ENCODE results near the gene CEP126. TPM values are rescaled to one million over a fixed set of nuclear protein-coding genes. Genes with fewer than 3 reads are reported as not detected.

CEP126 gene
- total RNA-seq, 1 experiment from 2014 or later: 2.0 TPM

DNA sequence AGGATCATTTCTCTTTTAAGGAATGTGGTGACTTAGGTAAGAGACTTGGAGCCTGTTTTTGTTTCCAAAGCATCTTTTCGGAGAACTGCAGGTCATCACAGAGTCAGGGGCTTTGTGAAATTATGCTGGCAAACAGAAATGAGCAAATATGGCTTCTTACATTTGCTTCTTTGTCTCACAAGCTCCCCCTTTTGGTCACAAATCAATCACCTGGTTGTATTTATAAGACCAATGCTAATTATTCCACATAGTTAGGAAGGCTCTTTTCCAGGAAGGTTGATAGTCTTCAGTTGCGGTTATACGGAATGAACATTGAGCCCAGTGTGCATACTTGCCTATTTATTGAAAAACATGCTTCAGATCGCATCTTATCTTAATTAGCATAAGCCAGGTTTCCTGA is 34.6 kb upstream of the CEP126 start:
- RAD21 ChIA-PET (ENCODE audit: low non-redundant PET in 1 of 2, low total read pairs in 2 of 2, uncharacterized antibody in 2 of 2, unreplicated experiment in 2 of 2): interaction anchor here in 1 of 2 experiments (1.0 kb wide), 1 partner anchor 127 kb away, joined by 3 read pairs; no protein-coding TSS in a partner anchor
- ATAC-seq: peak; percentile 86
- no TSS peak for BruUV-seq (replicated peaks)
- Histone ChIP-seq H3K9ac (ENCODE audit: low read length) (no peak overlapping the region), H3K4me3 (replicated peaks in 1 of 2; ENCODE audit: low read depth in 1 of 2, low read length in 2 of 2) (no peak overlapping the region), H3K4me2 (ENCODE audit: low read length) (no peak overlapping the region), H3K9me2 (ENCODE audit: insufficient read depth) (no peaks in the 10 kb centered on the region), H2AFZ (ENCODE audit: low read depth, low read length, poor library complexity, severe bottlenecking) (peak overlapping the region; percentile 96), H3K9me3 (ENCODE audit: control insufficient read depth in 1 of 2, insufficient read depth in 1 of 2, low read depth in 1 of 2, low read length in 2 of 2) (no peaks in the 10 kb centered on the region), H3K36me3 (ENCODE audit: control insufficient read depth in 1 of 2, insufficient read depth in 2 of 2, low read length in 2 of 2) (no peaks in the 10 kb centered on the region), H3K79me2 (ENCODE audit: insufficient read depth, low read length) (no peaks in the 10 kb centered on the region), H3K27me3 (ENCODE audit: insufficient read depth, low read length) (no peaks in the 10 kb centered on the region), H3K27ac (ENCODE audit: low read depth, low read length) (no peak overlapping the region), H3K4me1 (ENCODE audit: control insufficient read depth in 1 of 2, insufficient read depth in 2 of 2, low read length in 2 of 2) (0 out of 4 replicates have a peak, but pooled peaks cover 0 to 6% of the 10 kb centered on the region in 2 experiments), H4K20me1 (ENCODE audit: insufficient read depth) (no peaks in the 10 kb centered on the region)
- peak; percentile 14; the same call in 1 of the 2 replicates for TF ChIP-seq FOSL1 (IDR thresholded peaks at IDR 0.05; ENCODE audit: low read depth)
- TF ChIP-seq RAD21 (IDR thresholded peaks at IDR 0.05; ENCODE audit: low read depth): peak; percentile 46
- TF ChIP-seq CTCF (IDR thresholded peaks at IDR 0.05 in 2 of 3, conservative IDR thresholded peaks at IDR 0.05 in 1 of 3; ENCODE audit: borderline replicate concordance in 1 of 3, insufficient read depth in 1 of 3, low read depth in 2 of 3, low read length in 2 of 3): peak; percentile 35 to 68 (median 50); a peak in 4 of 6 replicates
- TF ChIP-seq YY1 (IDR thresholded peaks at IDR 0.05; ENCODE audit: extremely low read depth, insufficient replicate concordance, low read depth, low read length): no peak
- TF ChIP-seq SIN3A (IDR thresholded peaks at IDR 0.05; ENCODE audit: low read depth): no peak
- intact Hi-C loops (cut with micrococcal nuclease): no loop called here
- DNase-seq (ENCODE audit: low read depth, low spot score): peak; percentile 72
- POLR2A ChIA-PET: no interaction called here
- CTCF ChIA-PET: interaction anchor here (0.6 to 2.5 kb wide), 7 partner anchors 8 to 128 kb away, joined by 3 to 18 read pairs (median 3); partner anchors contain the start of gene CEP126

- ChIA-PET CTCF (no interaction called here), RAD21 (ENCODE audit: low non-redundant PET in 1 of 2, low total read pairs in 2 of 2, uncharacterized antibody in 2 of 2, unreplicated experiment in 2 of 2) (no interaction called here), POLR2A (no interaction called here)
- no peak for DNase-seq (ENCODE audit: low read depth, low spot score)
- H3K27me3 ChIP-seq (ENCODE audit: insufficient read depth, low read length): no peaks in the 10 kb centered on the region
- no peak overlapping the region for H3K4me3 ChIP-seq (replicated peaks in 1 of 2; ENCODE audit: low read depth in 1 of 2, low read length in 2 of 2)
- 0 out of 4 replicates have a peak, but pooled peaks cover 0 to 6% of the 10 kb centered on the region in 2 experiments for H3K4me1 ChIP-seq (ENCODE audit: control insufficient read depth in 1 of 2, insufficient read depth in 2 of 2, low read length in 2 of 2)
- no peak overlapping the region for H3K27ac ChIP-seq (ENCODE audit: low read depth, low read length)
- H4K20me1 ChIP-seq (ENCODE audit: insufficient read depth): no peaks in the 10 kb centered on the region
- intact Hi-C loops (cut with micrococcal nuclease): no loop called here
- ATAC-seq: no peak
- H3K9ac ChIP-seq (ENCODE audit: low read length): no peak overlapping the region
- H3K9me3 ChIP-seq (ENCODE audit: control insufficient read depth in 1 of 2, insufficient read depth in 1 of 2, low read depth in 1 of 2, low read length in 2 of 2): no peaks in the 10 kb centered on the region
- no peaks in the 10 kb centered on the region for H3K36me3 ChIP-seq (ENCODE audit: control insufficient read depth in 1 of 2, insufficient read depth in 2 of 2, low read length in 2 of 2)
- BruUV-seq (replicated peaks): no TSS peak
- no peak overlapping the region for H3K4me2 ChIP-seq (ENCODE audit: low read length)
- H2AFZ ChIP-seq (ENCODE audit: low read depth, low read length, poor library complexity, severe bottlenecking): no peak overlapping the region
- H3K79me2 ChIP-seq (ENCODE audit: insufficient read depth, low read length): no peaks in the 10 kb centered on the region
- no peaks in the 10 kb centered on the region for H3K9me2 ChIP-seq (ENCODE audit: insufficient read depth)
- TF ChIP-seq RAD21 (IDR thresholded peaks at IDR 0.05; ENCODE audit: low read depth): no peak
- no peak for TF ChIP-seq YY1 (IDR thresholded peaks at IDR 0.05; ENCODE audit: extremely low read depth, insufficient replicate concordance, low read depth, low read length)
- TF ChIP-seq MAX (IDR thresholded peaks at IDR 0.05): no peak
- no peak for TF ChIP-seq REST (IDR thresholded peaks at IDR 0.05; ENCODE audit: low read depth)
- no peak for TF ChIP-seq EZH2phosphoT487 (IDR thresholded peaks at IDR 0.05; ENCODE audit: borderline replicate concordance)
- TF ChIP-seq JUND (IDR thresholded peaks at IDR 0.05): no peak
- no peak for TF ChIP-seq EGR1 (IDR thresholded peaks at IDR 0.05; ENCODE audit: low read depth)
- no peak for TF ChIP-seq SP1 (IDR thresholded peaks at IDR 0.05; ENCODE audit: low read depth)
- no peak for TF ChIP-seq TCF7L2 (IDR thresholded peaks at IDR 0.05; ENCODE audit: borderline replicate concordance, extremely low read depth, insufficient read depth, insufficient read length)
- TF ChIP-seq ELF1 (IDR thresholded peaks at IDR 0.05; ENCODE audit: borderline replicate concordance, low read depth): no peak
Measured at GRCh38 chr11:101881586-101881985, 33.2 kb upstream of the CEP126 start.
